Endothelial cell of umbilical vein (primary cell): ENCODE data around the gene RIMS4. TPM values are rescaled to one million over a fixed set of nuclear protein-coding genes. Genes with fewer than 3 reads are reported as not detected.

Source experiments
- BruUV-seq: library from RNA; stranded (reverse); fragments of 400-500 nt; replicated peaks from 2 replicates; lab custom pipeline; 2021; lab: Mats Ljungman, UMichigan
- CTCF ChIA-PET: fragments of 300-600, 350-600 bp; sonication (Branson Sonifier 250); formaldehyde crosslinking; loops from one replicate; lab custom pipeline; 2021; ENCODE audit warnings: antibody characterized with exemption, inconsistent platforms; lab: Charles Lee
- POLR2A ChIA-PET: fragments of 300-600, 350-600 bp; sonication (Branson Sonifier 250); formaldehyde crosslinking; loops from one replicate; lab custom pipeline; 2021; ENCODE audit warnings: antibody characterized with exemption, inconsistent platforms; lab: Charles Lee
- DNase-seq: peaks from one replicate; pipeline ENCODE4 v3.0.0-alpha.2; 2011; ENCODE audit warnings: low read depth, low spot score
- FAIRE-seq: peaks from 2 replicates; lab custom pipeline; 2011; peaks lifted over from hg19 to GRCh38; lab: Jason Lieb, UNC
- H2AFZ ChIP-seq: 2 replicates; pipeline ENCODE4 v1.6.0; 2012; ENCODE audit warnings: low read depth, low read length, control low read depth, inconsistent platforms
- H3K27ac ChIP-seq: 2 replicates; pipeline ENCODE4 v1.5.1; 2011; ENCODE audit warnings: low read depth, mild to moderate bottlenecking, control low read depth, low read length, moderate library complexity; ENCODE audit not compliant: insufficient read depth
- H3K27me3 ChIP-seq, 2 experiments: 2 replicates each; pipeline versions ENCODE4 v1.6.0 to v1.6.1; 2011; ENCODE audit warnings: low read length in 2 of 2, mixed read lengths in 1 of 2; ENCODE audit not compliant: control insufficient read depth in 2 of 2, insufficient read depth in 2 of 2
- H3K36me3 ChIP-seq, 2 experiments: 2 replicates in 1 of 2; 3 replicates in 1 of 2; pipeline ENCODE4 v1.5.1; 2011; ENCODE audit warnings: low read length in 2 of 2, mild to moderate bottlenecking in 1 of 2, moderate library complexity in 1 of 2; ENCODE audit not compliant: control insufficient read depth in 2 of 2, insufficient read depth in 2 of 2; ENCODE audit errors: extremely low read depth in 1 of 2
- H3K4me1 ChIP-seq: 3 replicates; pipeline ENCODE4 v1.5.1; 2011; ENCODE audit warnings: mild to moderate bottlenecking, low read length; ENCODE audit not compliant: control insufficient read depth, insufficient read depth; ENCODE audit errors: extremely low read depth
- H3K4me2 ChIP-seq: 2 replicates; pipeline ENCODE4 v1.6.1; 2011; ENCODE audit warnings: low read length, control low read depth, mixed read lengths; ENCODE audit not compliant: insufficient read depth
- H3K4me3 ChIP-seq, 3 experiments: fragments of 200-600 bp in 1 of 3; sonication (generic), shearing (Covaris generic) in 1 of 3; replicated peaks in 1 of 3; 2 replicates each; pipeline ENCODE4 v1.5.1; 2011 to 2016; ENCODE audit warnings: control low read depth in 3 of 3, low read length in 3 of 3, mild to moderate bottlenecking in 2 of 3, inconsistent platforms in 1 of 3, low read depth in 1 of 3, moderate library complexity in 1 of 3; ENCODE audit not compliant: insufficient read depth in 1 of 3
- H3K79me2 ChIP-seq: 2 replicates; pipeline ENCODE4 v1.6.0; 2012; ENCODE audit warnings: low read length, inconsistent platforms; ENCODE audit not compliant: control insufficient read depth, insufficient read depth
- H3K9ac ChIP-seq: replicated peaks from 2 replicates; pipeline ENCODE3; 2011; ENCODE audit warnings: low read length, control low read depth; ENCODE audit not compliant: insufficient read depth; ENCODE audit errors: extremely low read depth
- H3K9me1 ChIP-seq: replicated peaks from 3 replicates; pipeline ENCODE4 v1.6.0; 2011; ENCODE audit warnings: mild to moderate bottlenecking, low read length; ENCODE audit not compliant: control insufficient read depth, insufficient read depth; ENCODE audit errors: extremely low read depth
- H3K9me3 ChIP-seq: replicated peaks from 2 replicates; pipeline ENCODE4 v1.5.1; 2012; ENCODE audit warnings: low read length, inconsistent platforms; ENCODE audit not compliant: control insufficient read depth, insufficient read depth
- H4K20me1 ChIP-seq: replicated peaks from 2 replicates; pipeline ENCODE3; 2011; ENCODE audit warnings: mild to moderate bottlenecking, low read length; ENCODE audit not compliant: control insufficient read depth, insufficient read depth; ENCODE audit errors: extremely low read depth
- FOS ChIP-seq: IDR thresholded peaks from 2 replicates; pipeline ENCODE4 v1.6.1; 2011; ENCODE audit warnings: mild to moderate bottlenecking, low read length, moderate library complexity, borderline replicate concordance; ENCODE audit not compliant: insufficient read depth
- GATA2 ChIP-seq: IDR thresholded peaks from 2 replicates; pipeline ENCODE4 v1.7.0; 2011; ENCODE audit warnings: low read depth, mild to moderate bottlenecking, moderate library complexity, mixed read lengths, low read length; ENCODE audit not compliant: insufficient read length, insufficient read depth
- POLR2A ChIP-seq: IDR thresholded peaks from 2 replicates; pipeline ENCODE4 v1.6.1; 2012; ENCODE audit warnings: low read depth, mild to moderate bottlenecking, control low read depth, low read length
- dilution Hi-C: fragments of 300-500 bp; cut with MboI; formaldehyde crosslinking; loops from one replicate; pipeline ENCODE4 v1.15.0; 2019; ENCODE audit warnings: low sequenced_read_pairs; ENCODE audit not compliant: extremely low pct_ligation_motif_present
- intact Hi-C: fragments of 100-400 bp; cut with micrococcal nuclease; formaldehyde crosslinking; loops from one replicate; pipeline ENCODE4 v1.10.0; 2022
- polyA plus RNA-seq, 4 experiments: library from polyadenylated mRNA; depleted of rRNA in 3 of 4; stranded (reverse) in 3 of 4; unstranded in 1 of 4; fragments of >200 nt; gene quantifications; 2 replicates each; pipeline versions ENCODE4 v1.2.1 to v1.2.3, GENCODE V29; 2011 to 2012; ENCODE audit warnings: missing spikeins in 1 of 4
- total RNA-seq: library from RNA; stranded (reverse); gene quantifications from 2 replicates; pipeline ENCODE4 v1.2.3, GENCODE V29; 2021

Gene RIMS4
- total and polyA plus RNA-seq, 2 donors (not counting 3 experiments of a cell fraction or from before 2014, with no cell fraction given): not detected

GRCh38 chr20:44833437-44833836, 23.1 kb upstream of the RIMS4 start:
- dilution Hi-C loops: no loop called here
- POLR2A ChIA-PET: no interaction called here
- Histone ChIP-seq H2AFZ (no peak overlapping the region), H3K36me3 (no peaks in the 10 kb centered on the region), H3K27me3 (peaks cover 4% of the 10 kb centered on the region in 2 experiments), H3K9ac (no peak overlapping the region), H3K4me1 (no peaks in the 10 kb centered on the region), H3K27ac (no peak overlapping the region), H3K9me1 (no peaks in the 10 kb centered on the region), H3K79me2 (no peaks in the 10 kb centered on the region), H3K4me2 (no peak overlapping the region), H4K20me1 (no peaks in the 10 kb centered on the region), H3K9me3 (no peaks in the 10 kb centered on the region), H3K4me3 (no peak overlapping the region)
- FAIRE-seq (no peak), DNase-seq (no peak)
- TF ChIP-seq GATA2 (no peak), POLR2A (no peak)
- CTCF ChIA-PET: interaction anchor here (1.2 kb wide), 1 partner anchor 86 kb away, joined by 3 read pairs; no protein-coding TSS in a partner anchor
- intact Hi-C loops: no loop called here
- BruUV-seq: no TSS peak

GRCh38 chr20:44832724-44833123, 22.4 kb upstream of the RIMS4 start:
- dilution Hi-C loops: no loop called here
- no peak overlapping the region for H3K4me2 ChIP-seq
- no peak for TF ChIP-seq FOS
- no peak overlapping the region for H3K27ac ChIP-seq
- no peaks in the 10 kb centered on the region for H4K20me1 ChIP-seq
- no peak for FAIRE-seq
- no peak overlapping the region for H3K9ac ChIP-seq
- no peaks in the 10 kb centered on the region for H3K79me2 ChIP-seq
- H3K9me3 ChIP-seq: no peaks in the 10 kb centered on the region
- no peaks in the 10 kb centered on the region for H3K9me1 ChIP-seq
- H3K27me3 ChIP-seq: peaks cover 3 to 4% of the 10 kb centered on the region in 2 experiments
- H3K4me1 ChIP-seq: no peaks in the 10 kb centered on the region
- no peaks in the 10 kb centered on the region for H3K36me3 ChIP-seq
- ChIA-PET POLR2A (no interaction called here), CTCF (interaction anchor here (1.2 kb wide), 1 partner anchor 85 kb away, joined by 3 read pairs; no protein-coding TSS in a partner anchor)
- intact Hi-C loops: no loop called here
- no peak for DNase-seq
- H2AFZ ChIP-seq: no peak overlapping the region
- no peak overlapping the region for H3K4me3 ChIP-seq
- BruUV-seq: no TSS peak
